GM21367 (cell line): Measurements from ENCODE around the gene CCR8.

Experiments
- ATAC-seq: cut with Tn5 transposase; IDR thresholded peaks from one replicate; pipeline ENCODE4 v1.9.1; 2021; ENCODE audit not compliant: unreplicated experiment

CCR8 gene

GRCh38 chr3:39329493-39329892, at the start of gene CCR8:
Gene CCR8, plus strand, starts transcription at chr3:39329709. Its CDS starts 2,623 bp downstream, at chr3:39332332.
- ATAC-seq = no peak

DNA sequence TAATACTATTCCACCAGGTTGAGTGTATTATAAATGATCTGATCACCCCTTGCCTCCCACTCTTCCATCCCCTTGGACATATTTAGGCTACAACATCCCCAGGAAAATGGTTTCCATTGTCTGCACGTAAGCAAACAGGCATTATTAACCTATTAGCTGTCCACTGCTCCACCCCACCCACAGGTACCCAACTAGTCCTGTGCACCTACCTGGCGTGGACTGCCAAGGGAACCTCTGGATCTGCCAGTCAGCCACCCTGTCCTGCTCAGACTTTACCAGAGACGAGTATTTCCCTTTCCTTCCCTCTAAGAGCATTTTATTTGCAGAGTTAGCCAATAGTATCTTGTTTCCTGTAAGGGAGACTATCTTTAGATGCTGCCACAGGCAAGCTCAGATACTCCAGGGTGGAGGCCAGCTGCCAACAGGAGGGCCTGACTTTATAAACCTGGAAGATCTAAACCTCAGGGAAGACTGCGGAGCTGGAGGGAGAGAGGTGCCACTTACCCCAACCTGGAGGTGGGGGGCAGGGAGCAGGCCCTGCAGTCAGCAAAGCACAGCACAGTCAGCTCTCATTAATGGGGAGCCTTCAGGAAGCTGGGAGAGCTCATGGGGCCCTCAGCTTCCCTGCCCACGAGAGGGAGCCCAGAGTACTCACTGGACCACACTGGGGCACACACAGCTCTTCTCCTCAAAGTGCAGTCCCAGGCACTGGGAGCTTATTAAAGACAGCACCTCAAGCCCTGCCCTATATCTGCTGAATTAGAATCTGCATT, 49.6 kb upstream of the CCR8 start, which contains the start of gene CX3CR1:
TSS of gene CX3CR1 (minus strand) at position 292 of the 773 bp plus-strand sequence. CDS start 13,527 bp downstream, outside the sequence.
- no peak for ATAC-seq

DNA sequence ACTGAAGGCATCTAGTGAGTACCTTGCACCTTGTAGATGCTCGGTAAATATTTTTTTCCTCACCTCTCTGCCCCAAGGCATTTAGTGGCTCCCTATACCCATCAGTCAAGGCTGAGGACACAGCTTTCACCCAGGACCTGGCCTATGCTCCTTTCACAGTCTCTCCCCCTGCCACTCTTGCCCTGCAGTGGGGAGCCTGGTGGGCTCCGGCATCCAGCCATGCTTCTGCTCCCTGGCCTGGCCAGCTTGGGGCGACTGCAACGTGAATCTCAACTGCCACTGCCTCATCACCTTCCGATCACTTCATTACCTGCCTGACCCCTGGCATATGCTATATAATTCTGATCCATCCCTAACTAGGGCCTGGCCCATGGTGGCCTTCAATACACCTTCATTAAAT, 48.9 kb upstream of the CCR8 start:
- no peak for ATAC-seq

GRCh38 chr3:39281533-39281932, 48.0 kb upstream of the CCR8 start:
- ATAC-seq = no peak

- no peak for ATAC-seq
These were observed 47.5 kb upstream of the CCR8 start for GRCh38 chr3:39282057-39282456.

- no peak for ATAC-seq
These were observed 45.0 kb upstream of the CCR8 start for GRCh38 chr3:39284457-39284881.

DNA sequence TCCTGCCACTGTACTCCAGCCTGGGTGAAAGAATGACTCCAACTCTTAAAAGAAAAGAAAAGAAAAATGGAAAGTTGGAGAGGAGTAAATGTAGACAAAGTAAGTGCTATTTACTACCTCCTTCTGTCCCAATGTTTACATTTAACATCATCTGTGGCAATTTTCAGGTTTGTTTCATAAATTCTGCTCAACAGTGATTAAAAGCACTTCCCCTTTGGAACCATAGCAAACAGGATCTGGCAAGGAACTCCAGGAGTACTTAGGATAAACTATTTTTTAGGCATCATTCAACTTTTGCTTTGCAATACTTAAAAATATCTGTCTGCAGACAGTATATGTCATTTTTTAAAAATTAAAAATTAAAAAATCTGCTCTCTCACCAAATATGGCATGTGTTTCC, 44.2 kb upstream of the CCR8 start:
- no peak for ATAC-seq

DNA sequence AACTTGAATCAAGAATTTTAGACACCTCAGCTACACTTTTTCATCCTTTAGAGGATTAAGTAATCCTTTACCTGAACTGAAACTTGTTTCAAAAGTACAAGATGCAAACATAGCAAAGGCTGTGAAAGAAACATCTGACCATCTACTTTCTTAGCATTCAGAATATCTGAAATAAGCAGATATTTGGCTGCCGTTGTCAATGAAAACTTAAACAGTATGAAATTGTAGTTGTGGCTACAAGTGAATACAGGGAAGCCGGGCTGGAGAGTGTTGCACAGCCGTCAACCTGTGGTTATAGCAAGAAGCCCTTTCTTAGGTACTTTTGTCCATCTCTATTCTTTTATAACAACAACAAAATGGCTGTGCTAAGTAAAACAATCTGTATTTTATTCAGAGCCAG, 42.7 kb upstream of the CCR8 start:
- ATAC-seq = no peak

DNA sequence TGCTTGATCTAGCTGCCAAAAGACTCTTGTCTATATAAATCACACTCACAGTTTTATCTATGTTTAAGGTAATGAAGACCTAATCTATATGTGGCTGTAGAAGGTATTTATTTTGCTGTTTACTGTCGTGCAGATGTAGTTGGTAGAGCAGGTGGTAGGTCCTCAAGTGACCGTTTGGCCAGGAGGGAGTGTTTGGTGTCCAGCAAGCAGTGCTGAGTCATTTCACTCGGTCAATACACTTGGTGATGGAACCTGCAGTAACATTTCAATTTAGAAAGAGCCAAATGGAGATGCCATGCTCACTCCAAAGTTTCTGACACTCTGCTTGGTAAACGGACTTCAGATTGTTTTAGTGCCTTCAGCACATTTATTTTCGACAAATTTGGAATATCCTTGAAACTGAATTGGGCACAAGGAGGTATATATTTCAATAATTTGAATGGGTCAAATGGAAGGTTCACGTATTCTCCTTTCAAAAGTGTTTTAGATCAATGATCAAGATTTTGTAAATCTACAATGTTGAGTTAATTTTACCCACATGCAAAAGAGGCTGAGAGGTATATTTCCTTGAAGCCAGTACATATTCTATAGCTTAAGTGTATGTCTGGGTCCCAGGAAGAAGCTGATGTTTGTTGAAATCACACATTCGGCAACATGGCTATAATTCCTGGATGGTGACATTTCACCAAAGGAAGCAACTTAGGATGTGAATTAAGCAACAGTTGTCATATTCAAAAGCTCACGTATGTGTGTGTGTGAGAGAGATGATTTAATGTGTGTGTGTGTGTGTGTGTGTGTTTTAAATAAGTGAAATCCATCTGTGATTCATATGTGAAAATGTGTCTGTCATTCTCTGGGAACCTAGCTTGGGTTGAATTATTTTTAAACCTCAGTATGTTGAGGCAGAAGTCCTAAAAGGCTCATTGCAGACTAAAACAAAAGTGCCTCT, 42.0 kb upstream of the CCR8 start:
- no peak for ATAC-seq

GRCh38 chr3:39288300-39288808, 41.2 kb upstream of the CCR8 start:
- ATAC-seq = peak; percentile 94

DNA sequence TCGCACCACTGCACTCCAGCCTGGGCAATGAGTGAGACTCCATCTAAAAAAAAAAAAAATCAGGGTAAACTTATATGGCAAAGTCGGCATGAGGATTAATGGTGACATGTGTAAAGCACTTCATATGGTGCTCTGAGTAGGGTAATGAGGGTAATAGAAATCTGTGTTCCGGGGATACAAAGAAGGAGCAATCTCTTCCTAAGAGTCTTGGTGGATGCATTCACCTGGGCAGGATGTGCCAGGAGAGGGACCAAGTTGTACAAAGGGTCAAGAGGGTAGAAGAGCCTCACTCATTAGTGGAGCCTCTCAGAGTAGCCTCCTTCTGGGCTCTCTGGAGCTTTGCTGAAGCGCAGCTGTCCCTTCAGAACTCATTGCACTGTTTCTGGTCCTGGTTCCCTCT, 40.4 kb upstream of the CCR8 start:
- ATAC-seq = no peak

DNA sequence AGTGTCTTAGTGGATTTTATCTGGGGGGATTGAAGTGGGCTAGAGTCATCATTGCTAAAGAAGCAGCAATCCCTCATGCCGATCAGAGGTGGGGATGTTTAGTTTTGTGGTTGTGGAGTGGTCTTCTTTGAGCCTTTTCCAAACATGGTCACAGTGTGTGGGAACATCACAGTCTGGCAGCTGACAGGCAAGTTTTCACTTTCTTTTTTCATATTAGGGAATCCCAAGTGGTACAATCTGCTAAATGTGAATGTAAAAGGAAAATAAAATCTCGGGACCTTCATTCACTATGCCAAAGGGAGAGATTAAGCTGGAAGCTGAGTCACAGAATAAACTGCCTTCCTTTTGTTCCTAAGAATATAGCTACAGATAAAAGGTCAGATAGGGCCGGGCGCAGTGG, 39.3 kb upstream of the CCR8 start:
- ATAC-seq = no peak

DNA sequence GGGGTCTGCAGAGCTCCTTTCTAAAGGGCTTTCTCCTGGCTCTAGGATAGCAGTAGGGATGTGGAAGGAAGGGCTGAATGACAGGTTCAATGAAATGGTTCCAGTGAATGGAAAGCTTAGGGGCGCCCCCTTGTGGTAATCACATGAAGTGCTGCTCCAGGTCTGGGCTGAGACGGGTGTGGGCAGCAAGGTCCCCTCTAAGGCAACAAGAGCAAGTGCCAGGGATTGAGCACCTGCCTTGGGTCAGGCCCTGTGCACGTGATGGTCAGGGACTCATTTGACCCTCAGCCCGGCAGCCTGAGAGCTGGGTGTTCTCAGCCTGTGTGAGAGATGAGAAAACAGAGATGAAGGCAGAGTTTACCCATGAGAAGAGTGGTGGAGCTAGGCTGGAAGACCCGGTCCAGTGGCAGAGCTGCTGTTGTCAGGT, 37.6 kb upstream of the CCR8 start:
- ATAC-seq = no peak

DNA sequence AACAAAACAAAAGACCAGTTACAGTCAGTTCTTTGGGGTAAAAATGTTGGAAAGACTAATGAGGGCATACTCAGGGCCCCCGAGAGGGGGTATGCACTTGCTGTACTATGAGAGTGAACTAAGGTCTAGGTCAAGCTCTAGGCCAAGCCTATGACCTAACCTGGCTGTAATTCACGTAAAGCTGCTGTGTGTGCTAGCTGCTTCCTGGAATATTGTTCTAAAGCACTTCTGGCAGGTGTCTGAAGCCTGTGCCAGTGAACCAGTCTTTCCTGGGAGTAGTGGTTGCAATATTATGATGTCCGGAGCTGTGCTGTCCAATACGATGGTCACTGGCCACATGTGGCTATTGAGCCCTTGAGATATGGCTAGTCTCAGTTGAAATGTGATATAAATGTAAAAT, 36.5 kb upstream of the CCR8 start:
- ATAC-seq = no peak

DNA sequence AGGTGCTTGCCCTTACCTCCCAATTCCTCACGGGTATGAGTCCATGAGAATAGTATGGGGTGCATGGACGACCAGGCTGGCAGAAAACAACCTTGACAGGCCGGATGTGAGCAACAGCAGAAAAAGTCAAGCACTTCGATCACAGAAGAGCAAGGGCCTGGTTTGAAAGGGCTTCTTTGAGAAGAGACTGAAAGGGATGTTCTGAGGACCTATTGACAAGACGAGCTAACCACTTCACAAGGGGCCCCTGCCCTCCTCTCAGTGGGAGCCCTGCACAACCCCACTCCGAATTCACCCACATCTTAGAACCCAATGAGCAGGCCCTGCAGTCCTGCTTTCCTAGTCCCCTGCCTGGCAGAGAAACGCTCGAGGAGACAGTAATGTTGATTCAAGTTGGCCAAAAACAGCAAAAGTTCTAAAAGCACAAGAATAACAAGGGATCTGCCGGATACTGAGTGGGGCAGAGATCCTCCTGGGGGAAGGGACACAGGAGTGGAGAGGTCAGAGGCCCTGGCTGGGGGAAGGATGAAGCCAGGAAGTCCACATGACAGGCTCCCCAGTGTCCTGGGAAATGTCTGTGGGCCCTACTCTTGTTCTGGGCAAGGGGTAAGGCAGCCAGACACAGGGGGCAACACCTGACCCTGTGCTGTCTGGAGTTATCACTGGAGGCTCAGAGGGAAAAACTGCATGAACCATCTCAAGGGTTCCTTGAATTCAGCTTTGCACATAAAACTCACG, 34.9 kb upstream of the CCR8 start:
- ATAC-seq = no peak

DNA sequence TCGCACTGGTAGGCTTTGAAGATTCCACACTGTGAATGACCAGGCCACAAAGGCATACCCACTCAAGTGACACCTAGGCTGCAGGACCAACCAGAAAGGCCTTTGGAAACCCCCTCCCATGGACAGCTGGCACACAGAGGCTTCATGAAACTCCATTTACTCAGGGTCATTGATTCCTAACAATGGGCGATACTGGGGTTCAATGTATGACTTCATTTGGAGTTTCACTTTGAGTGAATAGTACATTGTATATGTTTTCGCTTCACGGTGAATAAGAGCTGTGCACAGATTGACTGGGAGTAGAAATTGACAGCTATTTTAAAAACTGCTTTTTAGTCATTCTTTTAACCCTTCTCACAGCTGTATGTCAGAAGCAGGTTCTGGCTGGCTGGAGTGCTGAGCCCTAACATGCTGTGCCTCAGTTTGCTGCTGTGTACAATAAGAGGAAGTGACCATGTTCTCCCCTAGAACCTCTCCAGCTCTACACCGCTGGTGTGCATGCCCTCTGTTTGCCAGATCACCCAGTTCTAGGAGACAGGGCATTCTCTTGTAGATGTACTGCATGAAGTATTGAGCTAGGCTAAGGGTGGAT, 34.2 kb upstream of the CCR8 start:
- ATAC-seq = peak; percentile 79

DNA sequence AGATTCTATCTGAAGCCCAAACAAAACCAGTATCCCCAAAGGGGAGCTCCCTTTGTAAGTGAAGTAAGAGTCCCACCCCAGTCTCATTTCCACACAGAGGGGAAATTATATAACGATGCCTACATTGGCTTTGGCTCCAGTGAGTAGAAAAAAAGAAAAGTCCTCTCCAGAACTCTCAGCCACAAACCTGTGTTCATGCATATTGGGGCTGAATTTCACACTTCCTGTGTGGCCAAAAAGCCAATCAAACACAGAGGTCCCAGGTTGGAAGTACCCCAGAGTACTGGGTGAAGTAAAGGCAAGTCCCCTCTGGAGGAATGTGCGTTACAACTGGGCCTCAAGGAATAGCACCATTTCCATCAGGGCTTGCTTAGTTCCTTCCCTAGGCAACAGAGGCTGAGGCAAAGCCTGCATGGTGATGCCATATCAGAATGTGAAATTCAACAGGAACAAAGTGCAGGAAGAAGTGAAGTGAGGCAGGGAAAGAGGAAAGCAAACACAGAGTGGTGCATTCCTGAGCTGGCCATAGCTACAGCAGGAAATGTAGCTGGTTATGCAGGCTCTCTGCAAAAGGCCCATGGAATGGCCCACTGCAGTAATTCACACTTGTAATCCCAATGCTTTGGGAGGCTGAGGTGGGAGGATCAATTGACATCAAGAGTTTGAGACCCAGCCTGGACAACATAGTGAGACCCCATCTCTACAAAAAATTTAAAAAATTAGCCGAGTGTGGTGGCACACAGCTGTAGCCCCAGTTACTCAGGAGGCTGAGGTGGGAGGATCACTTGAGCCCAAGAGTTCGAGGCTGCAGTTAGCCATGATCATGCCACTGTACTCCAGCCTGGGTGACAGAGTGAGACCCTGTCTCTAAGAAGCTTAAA, 33.1 kb upstream of the CCR8 start:
- ATAC-seq = no peak

DNA sequence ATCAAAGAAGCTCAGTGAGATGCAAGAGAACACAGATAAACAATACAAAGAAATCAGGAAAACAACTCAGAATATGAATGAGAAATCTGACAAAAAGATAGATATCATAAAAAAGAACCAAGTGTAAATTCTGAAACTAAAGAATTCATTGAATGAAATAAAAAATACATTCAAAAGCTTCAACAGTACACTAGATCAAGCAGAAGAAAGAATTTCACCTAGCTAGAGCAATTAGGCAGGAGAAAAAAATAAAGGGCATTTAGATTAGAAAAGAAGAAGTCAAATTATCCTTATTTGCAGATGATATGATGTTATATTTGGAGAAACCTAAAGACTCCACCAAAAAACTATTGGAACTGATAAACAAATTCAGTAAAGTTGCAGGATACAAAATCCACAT, 30.2 kb upstream of the CCR8 start:
- ATAC-seq = no peak

- ATAC-seq = no peak
These were observed 27.3 kb upstream of the CCR8 start for GRCh38 chr3:39302178-39302577.

GRCh38 chr3:39313289-39313688, 16.2 kb upstream of the CCR8 start:
- ATAC-seq = no peak
